HT1080 (cell line): ENCODE measurements around the gene ADCY5. TPM values are rescaled to one million over a fixed set of nuclear protein-coding genes. Genes with fewer than 3 reads are reported as not detected.
"Not testable (repeated sequence)": the region's sequence is repeated elsewhere in the genome, so short reads cannot be mapped to it uniquely, and the experiment has no call there.

Source experiments
- DNase-seq: peaks from one replicate; pipeline ENCODE4 v3.0.0-alpha.2; 2015; ENCODE audit warnings: low read depth
- polyA plus RNA-seq, 2 experiments: library from polyadenylated mRNA; depleted of rRNA; stranded (reverse); fragments of >200 nt; gene quantifications; 2 replicates each; pipeline ENCODE4 v1.2.3, GENCODE V29; 2015
- total RNA-seq: library from RNA; depleted of rRNA; stranded (reverse); fragments of >200 nt; shearing (Covaris generic); gene quantifications from 2 replicates; pipeline ENCODE4 v1.2.3, GENCODE V29; 2014; rRNA removed

ADCY5 gene
- total RNA-seq = 0.30 and 1.7 TPM in 2 replicates
- polyA plus RNA-seq (2015; cell fraction: cytosol; rRNA removed) = 0.10 and 0.13 TPM in 2 replicates
- 0.18 and 0.56 TPM in 2 replicates for polyA plus RNA-seq (2015; cell fraction: nucleus; rRNA removed)

DNA sequence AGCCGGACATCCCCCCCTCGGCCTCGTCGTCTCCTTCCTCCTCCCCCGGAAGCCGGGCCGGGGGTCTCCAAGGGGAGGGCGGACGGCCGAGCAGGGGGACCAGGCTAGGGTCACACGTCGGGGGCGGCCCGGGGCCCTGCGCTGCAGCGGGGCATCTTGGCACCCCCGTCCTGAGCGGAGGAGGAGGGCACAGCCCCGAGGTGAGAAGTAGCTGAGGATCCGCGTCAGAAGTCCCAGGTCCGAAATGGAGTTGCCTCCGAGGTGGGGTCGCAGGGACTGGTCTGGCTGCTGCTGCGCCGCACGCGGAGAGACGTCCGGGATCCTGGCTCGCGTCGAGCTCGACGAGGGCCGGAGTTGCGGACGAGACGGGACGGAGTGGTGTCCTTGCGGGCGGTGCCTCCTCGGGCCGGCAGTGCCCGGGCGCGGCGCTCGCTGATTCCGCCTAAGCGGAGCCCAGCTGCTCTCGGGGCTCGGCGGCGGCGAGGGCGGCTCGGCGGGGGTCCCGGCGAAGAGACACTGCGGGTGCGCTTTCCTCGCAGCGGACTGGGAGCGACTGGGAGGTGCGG is at the start of gene ADCY5:
ADCY5 (minus strand) TSS at position 555 of the 566 bp plus-strand sequence; CDS start at position 10, 545 bp downstream.
- DNase-seq = no peak

DNA sequence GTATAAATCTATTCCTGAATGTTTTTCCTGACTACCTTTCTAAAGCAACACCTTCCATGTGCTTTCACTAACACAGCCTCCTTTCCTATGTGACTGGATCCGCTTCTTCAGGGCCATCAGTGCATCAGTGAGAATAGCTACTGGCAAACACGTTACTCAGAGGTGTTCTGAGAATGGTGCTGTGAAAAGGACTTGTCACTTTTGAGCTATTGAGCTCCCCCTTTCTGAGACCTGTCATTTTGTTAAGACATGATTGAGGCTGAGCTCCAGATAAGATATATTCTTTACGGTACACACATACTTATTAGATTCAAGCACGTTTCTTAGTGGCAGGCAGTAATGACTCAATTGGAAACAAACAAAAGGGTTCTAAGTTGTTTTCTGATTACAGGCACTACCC is 45.0 kb upstream of the ADCY5 start:
- no peak for DNase-seq

DNA sequence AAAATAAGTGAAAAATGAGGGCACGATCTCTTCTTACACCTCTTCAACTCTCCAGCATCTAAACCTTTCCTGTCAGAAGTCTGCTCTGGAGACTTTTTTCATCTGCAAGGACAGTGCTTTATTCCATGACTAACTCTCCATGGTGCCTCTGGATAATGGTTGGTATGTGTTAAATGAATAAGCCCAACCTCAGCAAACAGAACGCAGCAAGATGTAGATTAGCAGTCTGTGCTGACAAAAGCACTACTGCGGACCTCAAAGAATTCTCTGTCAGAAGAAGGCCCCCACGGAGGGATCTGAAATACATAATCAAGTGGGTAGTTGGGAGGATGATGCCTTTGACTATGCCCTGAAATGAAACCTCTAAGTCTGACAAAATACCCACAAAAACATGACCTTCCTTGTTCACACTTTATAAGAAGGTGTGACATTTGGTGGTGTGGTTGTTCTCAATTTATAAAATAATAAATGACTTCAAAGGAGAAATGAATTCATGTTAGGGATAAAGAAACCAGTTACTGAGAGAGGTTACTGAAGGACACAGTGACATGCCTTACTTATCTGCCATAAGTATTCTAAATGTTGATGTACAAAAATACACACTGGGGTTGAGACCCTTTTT is 43.2 kb upstream of the ADCY5 start:
- DNase-seq = no peak

DNA sequence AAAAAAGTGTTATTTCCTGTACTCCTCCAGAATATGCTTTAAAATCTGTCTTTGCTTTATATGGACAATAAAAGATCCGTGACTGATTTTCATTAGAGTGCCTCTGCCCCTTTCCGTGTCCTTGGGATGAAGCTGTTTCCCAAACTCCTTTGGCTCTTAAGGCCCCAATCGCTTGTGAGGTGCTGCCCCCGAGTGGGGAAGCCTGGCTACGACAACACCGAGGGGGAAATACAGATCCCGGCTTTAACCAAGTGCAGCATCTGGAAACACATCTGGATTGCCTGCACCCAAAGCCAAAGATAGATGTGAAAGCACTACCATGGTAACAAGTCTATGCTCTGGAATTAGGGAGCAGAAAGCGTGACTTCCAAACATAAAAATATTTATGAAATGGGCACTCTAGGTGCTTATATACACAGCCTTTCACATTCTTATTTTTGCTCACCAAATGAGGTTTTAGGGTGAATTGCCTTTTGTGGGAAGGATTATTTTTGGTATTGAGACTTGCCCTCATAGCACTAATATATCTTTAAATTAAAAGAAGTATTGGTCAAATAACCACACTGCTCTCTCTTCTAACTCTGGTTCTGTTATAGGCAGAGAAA is 40.6 kb upstream of the ADCY5 start:
- DNase-seq = peak; percentile 59

DNA sequence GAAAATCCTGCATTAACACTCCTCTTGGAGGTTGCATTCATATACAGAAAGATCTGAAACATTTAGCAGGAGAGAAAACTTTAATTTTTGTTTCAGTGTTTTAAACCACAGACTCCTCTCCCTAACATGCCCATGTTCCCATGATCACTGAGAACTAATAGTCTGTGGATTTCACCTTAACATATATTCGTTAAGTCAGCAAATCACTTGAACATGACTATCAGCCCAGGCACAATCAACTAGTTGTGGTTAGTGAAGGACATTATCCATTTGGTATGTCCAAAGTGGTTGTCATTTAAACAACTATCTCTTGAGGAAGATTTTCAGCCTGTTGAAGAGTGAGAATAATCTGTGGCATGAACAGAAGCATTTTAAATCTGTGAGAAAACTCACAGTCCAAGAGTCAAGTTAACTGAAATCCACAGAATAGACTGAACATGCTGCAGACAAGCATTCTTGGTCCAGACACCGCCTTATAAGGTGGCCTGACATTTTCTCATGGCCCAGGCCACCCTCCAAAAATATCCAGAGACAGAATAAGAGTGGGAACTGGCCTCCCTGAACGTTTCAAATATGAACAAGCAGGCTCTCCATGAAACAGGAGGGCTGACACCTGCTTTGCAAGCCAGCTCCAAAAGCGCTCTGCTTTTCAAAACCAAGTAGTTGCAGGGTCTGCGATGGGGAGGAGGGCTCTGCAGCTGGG is 39.9 kb upstream of the ADCY5 start:
- no peak for DNase-seq

DNA sequence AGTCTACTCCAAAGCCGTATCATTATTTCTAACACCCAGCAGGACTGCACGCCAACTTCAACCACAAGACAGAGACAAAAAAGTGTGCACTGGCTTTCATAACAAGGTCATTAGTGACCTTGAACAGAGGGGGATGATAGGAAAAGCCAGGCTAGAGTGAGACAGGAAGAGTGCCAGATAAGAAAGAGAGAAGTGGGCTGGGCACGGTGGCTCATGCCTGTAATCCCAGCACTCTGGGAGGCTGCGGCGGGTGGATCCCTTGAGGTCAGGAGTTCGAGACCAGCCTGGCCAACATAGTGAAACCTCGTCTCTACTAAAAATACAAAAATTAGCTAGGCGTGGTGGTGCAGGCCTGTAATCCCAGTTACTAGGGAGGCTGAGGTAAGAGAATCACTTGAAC is 38.2 kb upstream of the ADCY5 start:
- DNase-seq = not testable (repeated sequence)

DNA sequence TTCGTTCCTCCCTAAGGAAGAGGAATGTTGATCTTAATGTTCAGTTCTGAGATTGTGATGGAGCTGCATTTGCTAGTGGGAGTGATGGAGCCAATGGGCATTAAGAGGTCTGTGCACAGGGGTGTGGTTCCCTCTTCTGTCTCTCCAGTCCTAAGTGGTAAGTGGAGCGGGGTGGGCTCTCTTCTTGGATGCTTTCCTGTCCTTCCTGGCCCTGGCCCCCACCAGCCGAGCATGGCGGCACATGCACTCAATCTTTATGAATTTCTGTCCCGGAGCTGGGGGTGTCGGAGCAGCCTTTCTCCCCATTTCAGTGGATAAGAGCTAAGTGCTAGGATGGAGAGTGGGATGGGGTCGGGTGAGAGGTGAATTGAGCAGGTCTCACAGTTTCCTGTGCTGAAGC is 37.6 kb upstream of the ADCY5 start:
- DNase-seq = no peak

DNA sequence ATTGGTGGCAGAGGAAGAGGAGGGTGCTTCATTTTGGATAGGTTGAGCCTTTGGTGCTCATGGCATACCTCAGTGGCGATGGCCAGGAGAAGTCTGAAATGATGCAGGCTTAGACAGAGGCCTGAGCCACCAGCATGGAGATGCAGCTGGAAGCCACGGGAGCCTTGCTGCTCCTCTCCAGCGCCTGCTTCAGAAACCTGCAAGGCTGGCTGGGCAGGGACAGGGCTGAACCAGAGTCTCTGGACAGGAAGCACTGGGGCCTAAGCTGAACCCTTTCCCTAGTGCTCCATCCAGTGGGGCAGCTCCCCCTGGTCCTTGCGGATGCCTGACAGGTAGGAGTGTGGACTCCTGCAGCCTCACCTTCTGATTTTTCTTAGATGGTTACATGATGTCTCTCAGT is 36.7 kb upstream of the ADCY5 start:
- DNase-seq = no peak

DNA sequence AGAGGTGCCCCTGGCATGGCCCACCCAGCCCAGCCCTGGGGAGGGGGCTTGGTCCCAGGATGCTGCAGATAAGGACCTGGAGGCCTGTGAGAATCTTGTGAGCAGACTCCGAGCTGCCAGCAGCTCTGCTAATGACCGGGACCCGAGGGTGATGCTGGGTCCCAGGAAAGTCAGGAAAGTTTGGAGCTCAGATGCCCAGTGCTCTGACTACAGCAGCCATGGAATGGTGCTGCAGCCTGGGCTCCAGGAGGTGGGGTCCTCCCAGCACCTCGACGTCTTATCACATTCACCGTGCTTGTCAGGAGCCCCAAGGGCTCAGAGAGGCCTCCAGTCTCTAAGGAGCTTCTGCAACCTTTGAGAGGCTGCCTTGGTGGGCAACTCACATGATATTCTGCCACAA is 34.3 kb upstream of the ADCY5 start:
- DNase-seq = no peak

DNA sequence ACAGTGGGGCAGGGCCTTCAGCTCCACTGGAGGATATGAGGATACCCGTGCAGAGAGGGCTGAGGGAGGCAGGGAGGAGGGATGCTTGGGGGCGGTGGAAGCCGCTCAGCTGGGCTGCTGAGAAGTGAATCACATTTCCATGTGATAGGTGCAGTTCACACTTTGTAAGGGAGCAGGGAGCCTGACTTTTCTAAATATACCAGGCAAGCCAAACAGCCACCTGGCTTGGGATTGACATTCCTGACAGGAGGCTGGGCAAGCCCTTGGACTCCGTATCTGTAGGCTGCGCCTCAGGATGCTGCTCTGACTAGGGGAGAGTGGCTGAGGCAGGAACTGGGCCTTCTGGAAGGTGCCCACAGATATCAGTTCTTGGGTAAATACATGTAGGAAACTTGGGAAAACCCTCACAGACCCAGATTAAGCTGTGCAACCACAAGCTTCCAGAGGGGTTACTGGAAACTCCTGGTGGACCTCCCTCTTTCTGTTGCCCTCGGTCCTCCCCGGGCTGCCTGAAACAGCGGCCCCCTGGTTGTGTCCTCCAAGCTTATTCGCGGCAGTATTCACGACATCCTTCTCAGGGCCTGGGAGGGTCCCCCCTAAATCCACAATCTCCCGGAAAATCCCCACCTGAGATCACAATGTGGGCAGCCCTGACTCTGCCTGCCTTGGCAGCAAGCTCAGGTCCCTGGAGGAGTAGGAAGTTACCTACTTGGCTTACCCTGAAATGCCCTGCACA is 33.0 kb upstream of the ADCY5 start:
- peak; percentile 17 for DNase-seq

DNA sequence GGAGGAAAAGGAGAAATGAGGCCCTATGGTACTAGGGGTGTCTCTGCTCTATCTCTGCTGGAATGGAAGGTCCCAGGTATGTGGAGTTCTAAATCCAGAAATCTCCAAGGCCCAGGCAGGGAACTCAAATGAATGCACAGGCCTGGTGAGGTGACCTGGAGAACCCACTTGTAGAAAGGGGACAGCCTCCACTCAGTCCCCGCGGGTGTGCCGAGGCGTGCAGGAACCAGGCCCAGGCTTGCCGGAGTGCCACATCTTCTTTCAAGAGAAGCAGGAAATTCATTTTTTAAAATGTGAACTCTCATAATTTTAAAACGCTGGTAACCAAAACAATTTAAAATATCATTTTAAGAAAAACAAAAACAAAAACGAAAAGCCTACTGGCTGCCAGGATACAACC is 32.2 kb upstream of the ADCY5 start:
- DNase-seq = no peak

DNA sequence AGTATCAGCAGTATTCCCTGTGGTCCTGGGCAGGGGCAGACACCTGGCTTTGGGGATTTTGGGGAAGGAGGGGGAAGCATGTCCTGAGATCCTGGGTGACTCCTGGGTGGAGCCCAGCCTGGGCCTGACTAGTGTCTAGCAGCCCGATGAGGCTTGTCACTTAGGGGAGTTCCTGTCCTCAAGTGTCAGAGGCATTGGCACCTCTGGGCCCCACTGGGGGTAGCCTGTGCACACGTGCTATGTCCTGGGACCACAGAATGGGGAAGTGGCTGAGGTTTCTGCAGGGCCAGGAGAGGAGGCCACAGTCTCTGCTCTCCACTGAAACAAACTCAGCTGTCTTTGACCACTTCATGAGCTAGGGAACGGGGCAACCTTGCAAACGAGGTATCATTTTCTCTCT is 31.5 kb upstream of the ADCY5 start:
- no peak for DNase-seq

DNA sequence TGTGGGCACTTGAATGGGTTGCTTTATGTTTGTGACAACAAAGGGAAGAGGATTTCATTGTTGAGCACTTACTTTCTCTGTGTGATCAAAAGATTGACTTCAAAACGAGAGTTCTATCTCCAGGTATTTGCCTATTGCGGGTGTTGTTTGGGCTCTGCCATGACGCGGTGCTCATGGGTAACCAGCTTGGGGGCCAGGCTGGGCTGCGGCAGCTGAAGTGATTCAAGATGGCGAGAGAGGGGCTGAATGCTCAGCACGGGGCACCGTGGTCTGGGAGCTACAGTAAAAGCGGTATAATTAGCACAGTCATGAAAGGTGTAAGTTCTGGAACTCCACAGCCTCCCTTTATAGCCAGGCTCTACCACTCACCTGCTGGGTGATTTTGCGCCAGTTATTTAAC is 31.0 kb upstream of the ADCY5 start:
- no peak for DNase-seq

DNA sequence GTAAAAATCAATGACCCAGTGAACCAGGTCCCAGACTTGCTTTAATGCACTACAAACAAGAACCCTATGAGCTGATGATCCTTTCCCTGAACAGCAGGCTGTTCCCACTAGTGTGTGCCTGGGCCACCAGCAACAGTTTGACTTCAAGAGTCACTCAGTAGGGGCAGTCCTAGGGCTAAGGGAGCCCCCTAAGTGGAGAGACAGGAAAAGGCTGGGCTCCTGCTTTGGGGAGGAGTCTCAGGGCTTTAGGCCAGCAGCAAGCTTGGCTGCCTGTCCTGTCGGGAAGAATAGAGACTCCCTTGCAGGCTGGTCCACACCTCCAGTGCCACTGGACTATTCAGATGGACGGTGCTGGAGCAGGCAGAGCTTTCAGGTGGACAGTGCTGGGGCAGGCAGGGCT is 29.4 kb upstream of the ADCY5 start:
- no peak for DNase-seq

DNA sequence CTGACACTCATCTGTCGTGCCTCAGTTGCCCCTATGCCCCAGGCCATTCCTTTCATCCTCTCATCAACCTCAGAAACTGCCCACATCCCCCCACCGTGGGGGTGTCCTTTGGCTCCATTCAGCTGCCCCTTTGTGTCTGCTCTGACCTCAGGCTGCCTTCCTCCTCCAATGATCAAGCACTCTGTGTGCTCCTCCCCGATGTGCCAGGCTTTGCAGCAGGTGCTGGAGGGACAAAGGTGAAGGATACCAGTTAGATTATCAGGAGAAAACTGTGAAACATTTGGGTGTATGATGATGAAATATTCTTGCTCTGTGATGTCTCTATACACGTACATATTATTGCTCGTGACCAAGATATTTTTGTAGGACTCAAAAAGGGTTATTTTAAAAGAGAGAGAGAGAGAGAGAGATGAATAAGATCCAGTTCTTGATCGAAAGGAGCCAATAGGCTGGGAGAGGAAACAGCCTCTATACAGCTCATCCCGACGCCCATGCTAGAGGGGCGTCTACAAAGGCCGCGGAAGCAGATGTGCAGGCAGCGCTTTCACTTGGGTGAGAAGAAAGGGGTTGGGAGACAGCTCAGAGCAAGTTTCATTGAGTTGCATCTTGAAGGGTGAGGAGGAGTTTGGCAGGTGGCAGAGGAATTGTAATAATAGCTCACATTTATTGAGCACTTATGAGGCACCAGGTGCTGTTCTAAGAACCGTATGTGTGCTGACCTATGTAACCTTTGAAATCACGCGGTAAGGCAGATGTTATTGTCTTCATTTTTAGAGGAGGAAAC is 28.3 kb upstream of the ADCY5 start:
- no peak for DNase-seq

DNA sequence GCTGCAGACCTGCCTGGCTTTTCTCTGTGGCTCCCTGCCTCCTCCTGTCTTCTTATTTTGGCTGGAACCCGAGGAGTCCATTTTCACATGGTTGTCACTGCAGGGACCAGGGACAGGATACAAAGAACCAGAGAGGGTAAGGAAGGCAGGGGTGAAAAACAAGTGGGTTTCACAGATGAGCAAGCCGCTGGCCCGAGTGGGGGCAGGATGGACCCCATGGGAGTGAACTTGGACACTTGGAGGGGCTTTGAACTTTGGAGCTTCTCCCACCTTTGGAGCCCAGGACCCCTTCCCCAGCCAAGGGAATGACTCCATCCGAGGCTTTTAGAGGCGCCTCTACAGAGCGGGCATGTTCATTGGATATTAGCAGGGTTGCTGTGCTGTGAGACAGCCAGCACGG is 26.9 kb upstream of the ADCY5 start:
- no peak for DNase-seq

DNA sequence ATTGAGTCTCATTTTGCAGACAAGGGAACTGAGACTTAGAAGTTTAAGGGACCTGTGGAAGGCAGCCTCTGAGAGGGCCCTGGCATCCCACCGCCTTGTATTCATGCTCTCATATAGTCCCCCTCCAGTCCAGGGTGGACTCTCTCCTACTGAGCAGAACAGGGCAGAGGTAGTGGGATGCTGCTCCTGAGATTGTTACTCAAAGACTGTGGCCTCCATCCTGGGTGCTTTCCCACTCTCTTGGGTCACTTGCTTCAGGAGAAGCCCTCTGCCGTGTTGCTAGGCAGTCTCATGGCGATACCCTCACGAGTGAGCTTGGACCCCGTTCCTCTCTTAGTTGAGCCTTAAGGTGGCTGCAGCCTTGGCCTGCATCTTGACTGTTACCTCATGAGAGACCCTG is 22.2 kb upstream of the ADCY5 start:
- DNase-seq = no peak

DNA sequence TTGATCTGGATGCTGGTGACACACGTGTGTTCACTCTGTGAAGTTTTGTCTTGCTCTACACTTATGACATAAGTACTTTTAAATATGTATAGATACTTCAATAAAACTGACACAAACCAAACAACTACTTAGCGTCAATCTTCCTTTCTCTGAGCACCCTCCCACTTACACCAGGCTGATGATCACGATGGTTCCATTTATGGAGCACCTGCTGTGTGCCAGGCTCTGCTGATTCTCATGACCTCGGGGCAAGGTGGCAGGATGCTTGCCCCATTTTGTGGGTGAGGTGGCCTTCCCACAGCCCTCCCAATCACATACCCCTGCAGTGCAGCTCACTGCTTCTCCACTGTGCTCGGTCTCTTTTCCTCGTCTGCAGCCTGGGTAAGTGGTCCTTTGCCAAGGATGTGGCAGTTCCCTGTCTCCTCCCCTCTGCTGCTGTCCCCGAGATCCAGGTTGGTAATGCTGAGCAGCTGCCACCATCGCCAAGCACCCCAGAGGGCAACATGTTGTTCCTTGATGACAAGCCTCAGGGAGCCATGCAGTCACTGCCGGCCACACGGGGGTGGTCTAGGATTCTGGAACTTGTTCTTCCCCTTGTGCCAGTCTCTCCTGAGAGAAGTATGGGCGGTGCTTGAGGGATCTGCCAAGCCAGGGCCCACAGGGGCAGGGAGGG is 20.6 kb upstream of the ADCY5 start:
- DNase-seq = no peak

DNA sequence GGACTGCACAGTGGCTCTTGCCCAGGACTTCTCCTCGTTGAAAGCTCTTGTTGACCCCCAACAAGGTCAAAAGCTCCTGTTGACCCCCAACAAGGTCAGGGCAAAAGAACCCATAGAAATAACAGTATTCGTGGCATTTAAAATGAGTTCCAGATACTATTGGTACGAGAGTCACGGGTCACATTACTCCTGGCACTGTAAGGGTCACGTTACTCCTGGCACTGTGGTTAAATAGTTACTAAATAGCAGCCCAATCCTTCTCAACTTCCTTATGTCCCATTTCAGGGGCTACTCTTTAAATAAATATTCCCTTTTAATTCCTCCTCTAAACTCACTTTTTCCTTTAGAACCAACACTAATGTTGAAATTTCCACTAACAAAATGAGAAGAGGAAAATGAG is 18.2 kb upstream of the ADCY5 start:
- DNase-seq = no peak

DNA sequence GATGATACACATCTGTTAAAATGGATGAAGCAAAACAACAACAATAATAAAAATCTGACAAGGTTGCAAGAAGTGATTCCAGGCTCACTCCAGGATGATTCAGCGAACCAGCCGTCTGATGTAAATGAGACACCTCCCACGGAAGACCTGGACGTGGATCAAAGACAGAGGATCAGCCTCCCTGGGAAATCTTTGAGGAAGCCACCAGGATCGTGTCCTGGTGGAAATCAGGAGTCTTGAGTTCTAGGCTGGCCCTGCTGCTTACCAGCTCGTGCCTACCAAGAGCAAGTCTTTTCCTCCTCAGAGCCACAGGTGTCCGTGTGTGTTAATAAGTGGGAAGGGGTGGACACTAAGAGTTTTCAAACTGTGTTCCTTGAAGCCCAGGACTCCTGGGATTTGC is 15.3 kb upstream of the ADCY5 start:
- no peak for DNase-seq
